Thyroid gland (tissue), 4 donors: Measurements from ENCODE around the gene AMER3. TPM values are rescaled to one million over a fixed set of nuclear protein-coding genes. Genes with fewer than 3 reads are reported as not detected.

ENCODE experiments used
- DNase-seq, 2 donors: peaks; one replicate each; pipeline ENCODE4 v3.0.0-alpha.2; 2019
- H3K27ac ChIP-seq, 3 donors: fragments of 200-600 bp; sonication (generic); 1 replicate in 2 of 3; 2 replicates in 1 of 3; pipeline ENCODE4 v1.5.1; 2016 to 2019; ENCODE audit warnings: mild to moderate bottlenecking in 1 of 3, moderate library complexity in 1 of 3
- H3K27me3 ChIP-seq: fragments of 200-600 bp; sonication (generic); one replicate; pipeline ENCODE4 v1.5.1; 2019
- H3K36me3 ChIP-seq, 2 donors: fragments of 200-600 bp; sonication (generic); one replicate each; pipeline ENCODE4 v1.5.1; 2016 to 2019
- H3K4me1 ChIP-seq, 2 donors: fragments of 200-600 bp; sonication (generic); one replicate each; pipeline ENCODE4 v1.5.1; 2017 to 2019
- H3K4me3 ChIP-seq, 3 donors: fragments of 200-600 bp; sonication (generic); replicated peaks in 1 of 3; 1 replicate in 2 of 3; 2 replicates in 1 of 3; pipeline ENCODE4 v1.5.1; 2016; ENCODE audit warnings: mild to moderate bottlenecking in 1 of 3
- H3K9me3 ChIP-seq: fragments of 200-600 bp; sonication (generic); one replicate; pipeline ENCODE4 v1.5.1; 2017
- CTCF ChIP-seq, 6 experiments: fragments of 200-600 bp in 3 of 6; fragments of 450-650 bp in 3 of 6; sonication (generic) in 3 of 6; IDR thresholded peaks; one replicate each; pipeline ENCODE4 v1.5.1; 2016 to 2019; ENCODE audit warnings: antibody characterized with exemption in 6 of 6, mild to moderate bottlenecking in 2 of 6, inconsistent platforms in 1 of 6, moderate library complexity in 1 of 6
- POLR2A ChIP-seq, 2 donors: fragments of 450-650 bp; IDR thresholded peaks; one replicate each; pipeline ENCODE4 v1.6.1; 2017; ENCODE audit warnings: antibody characterized with exemption in 2 of 2, mild to moderate bottlenecking in 2 of 2, moderate library complexity in 1 of 2
- WGBS, 2 donors: methylation state at CpG; one replicate each; pipeline ENCODE4 v1.1.5; 2017; 5-methylcytosine and 5-hydroxymethylcytosine counted together
- intact Hi-C: fragments of 100-400 bp; cut with DNase I; formaldehyde crosslinking; loops from one replicate; pipeline ENCODE4 v1.15.1; 2023
- total RNA-seq, 4 donors: library from RNA; depleted of rRNA; stranded (reverse); fragments of >200 nt; gene quantifications; one replicate each; pipeline ENCODE4 v1.2.3, GENCODE V29; 2016

The AMER3 gene
- total RNA-seq, 4 donors from 2014 or later = 0.08 TPM; not detected in 3

GRCh38 chr2:130740671-130741070 is 14.7 kb upstream of the AMER3 start:
- intact Hi-C loops = no loop called here
- DNase-seq = no peak
- 76 to 78% methylated on average over 12 of the region's 12 CpGs for WGBS, 2 donors
- TF ChIP-seq POLR2A (IDR thresholded peaks at IDR 0.05) (no peak), CTCF (IDR thresholded peaks at IDR 0.05) (no peak)
- Histone ChIP-seq H3K27ac (no peak overlapping the region), H3K4me1 (no peaks in the 10 kb centered on the region), H3K36me3 (no peaks in the 10 kb centered on the region), H3K4me3 (no peak overlapping the region), H3K9me3 (no peaks in the 10 kb centered on the region), H3K27me3 (no peaks in the 10 kb centered on the region)

GRCh38 chr2:130743278-130743677 is 12.1 kb upstream of the AMER3 start:
- intact Hi-C loops = no loop called here
- no peaks in the 10 kb centered on the region for H3K36me3 ChIP-seq
- TF ChIP-seq POLR2A (IDR thresholded peaks at IDR 0.05) = no peak
- TF ChIP-seq CTCF (IDR thresholded peaks at IDR 0.05) = no peak
- H3K27me3 ChIP-seq = no peaks in the 10 kb centered on the region
- H3K4me3 ChIP-seq = no peak overlapping the region
- H3K27ac ChIP-seq = no peak overlapping the region
- no peaks in the 10 kb centered on the region for H3K4me1 ChIP-seq
- H3K9me3 ChIP-seq = no peaks in the 10 kb centered on the region
- no peak for DNase-seq
- WGBS, 2 donors = 78 to 79% methylated on average over 8 of the region's 8 CpGs

- 38 to 48% methylated on average over 13 to 17 of the region's 20 CpGs for WGBS, 2 donors
- TF ChIP-seq POLR2A (IDR thresholded peaks at IDR 0.05) (no peak), CTCF (IDR thresholded peaks at IDR 0.05) (no peak)
Measured at GRCh38 chr2:130744287-130745117, 10.8 kb upstream of the AMER3 start.

GRCh38 chr2:130749078-130749477 is 6.3 kb upstream of the AMER3 start:
- WGBS, 2 donors = 86 to 88% methylated on average over 9 of the region's 9 CpGs
- no peak for DNase-seq
- intact Hi-C loops = no loop called here
- Histone ChIP-seq H3K4me3 (no peak overlapping the region), H3K27ac (no peak overlapping the region), H3K4me1 (no peaks in the 10 kb centered on the region), H3K27me3 (no peaks in the 10 kb centered on the region), H3K9me3 (no peaks in the 10 kb centered on the region), H3K36me3 (no peaks in the 10 kb centered on the region)
- no peak for TF ChIP-seq POLR2A (IDR thresholded peaks at IDR 0.05)

More at GRCh38 chr2:130744287-130745117, 10.8 kb upstream of the AMER3 start:
- no peaks in the 10 kb centered on the region for H3K36me3 ChIP-seq
- H3K27me3 ChIP-seq = no peaks in the 10 kb centered on the region
- DNase-seq = no peak
- H3K27ac ChIP-seq = no peak overlapping the region
- H3K4me3 ChIP-seq = no peak overlapping the region
- no peaks in the 10 kb centered on the region for H3K9me3 ChIP-seq
- no peaks in the 10 kb centered on the region for H3K4me1 ChIP-seq
- intact Hi-C loops = no loop called here

GRCh38 chr2:130749641-130750040 is 5.7 kb upstream of the AMER3 start:
- Histone ChIP-seq H3K9me3 (no peaks in the 10 kb centered on the region), H3K4me1 (no peaks in the 10 kb centered on the region), H3K4me3 (no peak overlapping the region), H3K27ac (no peak overlapping the region), H3K36me3 (no peaks in the 10 kb centered on the region), H3K27me3 (no peaks in the 10 kb centered on the region)
- no peak for DNase-seq
- intact Hi-C loops = no loop called here
- no peak for TF ChIP-seq CTCF (IDR thresholded peaks at IDR 0.05)
- no peak for TF ChIP-seq POLR2A (IDR thresholded peaks at IDR 0.05)
- 79% methylated on average over 6 of the region's 6 CpGs for WGBS, 2 donors
